ENCODE measurements around the gene CMC4. TPM values are rescaled to one million over a fixed set of nuclear protein-coding genes. Genes with fewer than 3 reads are reported as not detected.

Gene CMC4
- total RNA-seq, 2 donors from 2014 or later, result 5.2 to 8.3 TPM

DNA sequence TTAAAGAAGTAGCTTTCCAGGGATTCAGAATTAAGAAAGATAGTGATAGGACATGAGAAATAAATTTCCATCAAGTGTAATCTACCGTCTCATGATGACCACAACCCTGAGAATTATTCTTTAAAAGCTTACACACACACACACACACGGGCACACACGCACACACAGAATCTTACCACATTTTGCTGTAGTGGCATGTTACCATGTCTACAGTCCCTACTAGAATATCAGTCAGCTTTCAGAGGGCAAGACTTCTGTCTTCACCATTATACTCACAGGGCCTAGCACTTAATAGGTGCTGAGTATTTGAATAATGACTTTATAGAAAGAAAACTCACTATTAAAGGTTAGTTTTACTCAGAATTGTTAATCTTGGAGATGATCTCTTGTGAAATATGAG is 15.4 kb downstream of the CMC4 start:
- Mint-ChIP-seq H3K27ac (no peak overlapping the region), H3K4me3 (no peak overlapping the region), H3K9me3 (peaks cover 54% of the 10 kb centered on the region), H3K27me3 (ENCODE audit: insufficient read depth) (no peaks in the 10 kb centered on the region), H3K4me1 (no peaks in the 10 kb centered on the region), H3K36me3 (ENCODE audit: low read depth) (peaks cover 9% of the 10 kb centered on the region)
- Histone ChIP-seq H3K9ac (ENCODE audit: extremely low read depth, low read length, poor library complexity, severe bottlenecking) (no peak overlapping the region), H3K27ac (ENCODE audit: low read depth, low read length) (no peak overlapping the region), H3K4me1 (ENCODE audit: control insufficient read depth, insufficient read depth, low read length) (no peaks in the 10 kb centered on the region), H3K9me3 (ENCODE audit: control insufficient read depth, low read length) (no peaks in the 10 kb centered on the region), H3K4me3 (ENCODE audit: low read length) (no peak overlapping the region), H3K27me3 (ENCODE audit: control insufficient read depth, insufficient read depth, low read length, poor library complexity, severe bottlenecking) (no peaks in the 10 kb centered on the region), H3K36me3 (ENCODE audit: control insufficient read depth, insufficient read depth, low read length) (peaks cover 5% of the 10 kb centered on the region)
- WGBS, 2 experiments (ENCODE audit: insufficient coverage in 1 of 2, insufficient read length in 1 of 2), result 93% methylated on average over 3 of the region's 3 CpGs; no CpG with 5 or more reads in 1 of the 2 experiments
- DNase-seq, result no peak
- TF ChIP-seq CTCF (conservative IDR thresholded peaks at IDR 0.05), result no peak

DNA sequence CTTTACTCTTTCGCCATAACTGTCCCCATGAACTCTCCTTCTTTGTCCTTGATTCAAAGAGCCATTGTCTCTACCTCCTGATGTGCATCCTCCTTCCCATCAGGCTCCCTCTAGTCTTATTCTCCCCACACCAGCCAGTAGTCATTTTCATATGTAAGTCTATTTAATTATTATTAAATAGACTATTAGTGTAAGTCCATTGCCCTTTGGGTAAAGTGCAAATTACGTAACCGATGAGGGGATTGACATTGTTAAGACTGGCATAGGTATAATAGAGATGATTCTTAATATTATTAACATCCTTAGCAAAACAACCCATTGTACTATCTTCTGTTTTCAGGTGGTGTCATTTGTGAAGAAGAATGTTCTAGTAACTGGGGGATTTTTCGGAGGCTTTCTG is 16.7 kb downstream of the CMC4 start:
- Histone ChIP-seq H3K36me3 (ENCODE audit: control insufficient read depth, insufficient read depth, low read length) (peaks cover 5% of the 10 kb centered on the region), H3K4me1 (ENCODE audit: control insufficient read depth, insufficient read depth, low read length) (no peaks in the 10 kb centered on the region), H3K9me3 (ENCODE audit: control insufficient read depth, low read length) (no peaks in the 10 kb centered on the region), H3K27me3 (ENCODE audit: control insufficient read depth, insufficient read depth, low read length, poor library complexity, severe bottlenecking) (no peaks in the 10 kb centered on the region), H3K4me3 (ENCODE audit: low read length) (no peak overlapping the region), H3K27ac (ENCODE audit: low read depth, low read length) (no peak overlapping the region), H3K9ac (ENCODE audit: extremely low read depth, low read length, poor library complexity, severe bottlenecking) (no peak overlapping the region)
- DNase-seq, result no peak
- WGBS, 2 experiments (ENCODE audit: insufficient coverage in 1 of 2, insufficient read length in 1 of 2), result 93% methylated on average over 1 of the region's 4 CpGs; no CpG with 5 or more reads in 1 of the 2 experiments
- Mint-ChIP-seq H3K36me3 (ENCODE audit: low read depth) (peaks cover 9% of the 10 kb centered on the region), H3K9me3 (peaks cover 49% of the 10 kb centered on the region), H3K4me3 (no peak overlapping the region), H3K4me1 (peaks cover 1% of the 10 kb centered on the region), H3K27ac (no peak overlapping the region), H3K27me3 (ENCODE audit: insufficient read depth) (no peaks in the 10 kb centered on the region)
- TF ChIP-seq CTCF (conservative IDR thresholded peaks at IDR 0.05), result no peak

DNA sequence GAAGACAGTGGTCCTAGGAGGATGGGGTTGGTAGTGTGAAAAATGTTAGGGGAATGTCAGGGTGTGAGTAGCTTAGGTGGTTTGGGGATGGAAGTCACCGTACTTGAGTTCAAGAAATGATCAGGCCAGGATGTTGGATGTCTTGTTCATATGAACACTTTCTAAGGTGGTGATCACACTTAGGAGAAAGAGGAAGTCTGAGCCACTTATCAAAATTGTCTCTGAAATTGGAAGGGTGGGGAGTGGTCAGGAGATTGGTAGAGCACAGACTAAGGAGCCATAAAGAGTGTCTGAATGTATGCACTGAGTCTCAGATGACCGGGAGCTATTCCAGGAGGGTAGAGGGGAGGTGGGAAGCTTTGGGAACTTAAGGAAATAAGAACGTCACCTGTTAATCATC is 17.3 kb downstream of the CMC4 start:
- Mint-ChIP-seq H3K9me3 (peaks cover 51% of the 10 kb centered on the region), H3K36me3 (ENCODE audit: low read depth) (peaks cover 9% of the 10 kb centered on the region), H3K27ac (no peak overlapping the region), H3K27me3 (ENCODE audit: insufficient read depth) (no peaks in the 10 kb centered on the region), H3K4me3 (no peak overlapping the region), H3K4me1 (peaks cover 5% of the 10 kb centered on the region)
- 95 to 100% methylated on average over 1 to 3 of the region's 3 CpGs for WGBS, 2 experiments (ENCODE audit: insufficient coverage in 1 of 2, insufficient read length in 1 of 2)
- DNase-seq, result no peak
- Histone ChIP-seq H3K9me3 (ENCODE audit: control insufficient read depth, low read length) (no peaks in the 10 kb centered on the region), H3K27me3 (ENCODE audit: control insufficient read depth, insufficient read depth, low read length, poor library complexity, severe bottlenecking) (no peaks in the 10 kb centered on the region), H3K4me3 (ENCODE audit: low read length) (no peak overlapping the region), H3K36me3 (ENCODE audit: control insufficient read depth, insufficient read depth, low read length) (peaks cover 5% of the 10 kb centered on the region), H3K27ac (ENCODE audit: low read depth, low read length) (no peak overlapping the region), H3K4me1 (ENCODE audit: control insufficient read depth, insufficient read depth, low read length) (no peaks in the 10 kb centered on the region), H3K9ac (ENCODE audit: extremely low read depth, low read length, poor library complexity, severe bottlenecking) (no peak overlapping the region)
- TF ChIP-seq CTCF (conservative IDR thresholded peaks at IDR 0.05), result no peak
